GM18498 (cell line): ENCODE data around the gene C1orf198.

Experiments used
- ATAC-seq: cut with Tn5 transposase; IDR thresholded peaks from one replicate; pipeline ENCODE4 v1.9.1; 2021; ENCODE audit warnings: mild to moderate bottlenecking, moderate library complexity; ENCODE audit not compliant: unreplicated experiment

C1orf198 gene, protein sequence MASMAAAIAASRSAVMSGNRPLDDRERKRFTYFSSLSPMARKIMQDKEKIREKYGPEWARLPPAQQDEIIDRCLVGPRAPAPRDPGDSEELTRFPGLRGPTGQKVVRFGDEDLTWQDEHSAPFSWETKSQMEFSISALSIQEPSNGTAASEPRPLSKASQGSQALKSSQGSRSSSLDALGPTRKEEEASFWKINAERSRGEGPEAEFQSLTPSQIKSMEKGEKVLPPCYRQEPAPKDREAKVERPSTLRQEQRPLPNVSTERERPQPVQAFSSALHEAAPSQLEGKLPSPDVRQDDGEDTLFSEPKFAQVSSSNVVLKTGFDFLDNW

DNA sequence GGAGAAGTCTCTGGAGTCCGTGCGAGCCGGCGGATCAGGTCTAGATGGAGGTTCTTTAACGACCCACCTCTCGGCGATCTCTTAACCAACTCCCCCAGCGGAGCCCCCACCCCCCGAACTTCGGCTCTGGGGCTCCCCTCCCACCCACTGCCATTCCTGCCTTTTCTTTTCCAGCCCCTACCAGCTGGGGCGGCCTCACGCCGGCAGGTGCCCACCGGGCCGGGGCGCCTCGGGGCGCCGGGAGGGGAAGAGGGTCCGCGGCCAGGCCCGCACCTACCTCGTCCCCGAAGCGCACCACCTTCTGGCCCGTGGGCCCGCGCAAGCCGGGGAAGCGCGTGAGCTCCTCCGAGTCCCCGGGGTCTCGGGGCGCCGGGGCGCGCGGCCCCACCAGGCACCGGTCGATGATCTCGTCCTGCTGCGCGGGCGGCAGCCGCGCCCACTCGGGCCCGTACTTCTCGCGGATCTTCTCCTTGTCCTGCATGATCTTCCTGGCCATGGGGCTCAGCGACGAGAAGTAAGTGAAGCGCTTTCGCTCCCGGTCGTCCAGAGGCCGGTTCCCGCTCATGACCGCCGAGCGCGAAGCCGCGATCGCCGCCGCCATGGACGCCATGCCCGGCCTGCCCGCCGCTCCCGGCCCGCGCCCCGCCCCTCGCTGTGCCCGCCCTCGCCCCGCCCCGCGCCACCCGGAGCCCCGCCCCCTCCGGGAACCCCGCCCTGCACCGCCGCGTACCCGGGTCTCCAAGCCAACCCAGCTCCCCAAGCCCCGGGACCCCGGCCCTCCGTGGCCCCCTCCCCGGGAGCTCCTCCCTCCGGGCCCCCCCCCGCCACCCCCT lies at the start of gene C1orf198:
C1orf198 (minus strand) TSS at position 619 of the 833 bp plus-strand sequence; CDS start at position 610, 9 bp downstream.
- ATAC-seq, result peak; percentile 91

DNA sequence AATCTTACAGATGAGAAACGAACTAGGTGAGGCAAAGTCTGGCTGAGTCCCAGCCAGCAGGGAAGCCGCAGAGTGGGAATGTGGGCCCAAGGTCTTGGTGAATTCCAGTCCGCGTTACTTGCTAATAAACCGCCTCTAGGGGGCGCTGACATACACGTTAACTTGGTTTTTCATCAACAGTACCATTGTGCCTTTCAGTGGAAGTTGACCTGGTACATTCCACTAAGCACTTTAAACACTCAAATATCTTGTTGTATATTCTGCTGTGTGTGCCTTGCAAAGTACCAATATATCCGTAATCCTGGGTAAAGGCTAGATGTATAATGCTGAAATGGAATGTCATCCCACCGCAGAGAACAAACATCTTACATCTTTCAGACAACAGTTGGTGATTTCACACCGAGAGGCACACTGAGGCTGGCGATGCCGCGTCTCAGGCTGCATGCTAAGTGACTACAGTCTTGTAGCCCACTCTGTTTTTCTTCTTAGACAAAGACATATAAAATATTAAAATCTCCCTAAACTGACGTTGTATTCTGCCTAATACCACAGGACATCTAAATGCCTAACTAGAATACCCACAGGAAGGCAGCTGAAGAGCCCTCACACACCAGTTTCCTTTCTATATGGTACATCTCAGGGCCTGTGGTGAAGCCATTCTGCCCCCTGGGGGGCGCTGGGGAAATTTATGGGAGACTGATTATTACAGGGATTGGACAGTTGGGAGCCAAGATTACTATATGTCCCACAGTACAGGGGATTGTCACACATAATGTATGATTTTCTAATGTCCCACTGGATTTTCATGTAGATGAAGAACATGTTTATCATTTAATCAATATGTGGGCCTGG lies 49.2 kb upstream of the C1orf198 start:
- ATAC-seq, result no peak

DNA sequence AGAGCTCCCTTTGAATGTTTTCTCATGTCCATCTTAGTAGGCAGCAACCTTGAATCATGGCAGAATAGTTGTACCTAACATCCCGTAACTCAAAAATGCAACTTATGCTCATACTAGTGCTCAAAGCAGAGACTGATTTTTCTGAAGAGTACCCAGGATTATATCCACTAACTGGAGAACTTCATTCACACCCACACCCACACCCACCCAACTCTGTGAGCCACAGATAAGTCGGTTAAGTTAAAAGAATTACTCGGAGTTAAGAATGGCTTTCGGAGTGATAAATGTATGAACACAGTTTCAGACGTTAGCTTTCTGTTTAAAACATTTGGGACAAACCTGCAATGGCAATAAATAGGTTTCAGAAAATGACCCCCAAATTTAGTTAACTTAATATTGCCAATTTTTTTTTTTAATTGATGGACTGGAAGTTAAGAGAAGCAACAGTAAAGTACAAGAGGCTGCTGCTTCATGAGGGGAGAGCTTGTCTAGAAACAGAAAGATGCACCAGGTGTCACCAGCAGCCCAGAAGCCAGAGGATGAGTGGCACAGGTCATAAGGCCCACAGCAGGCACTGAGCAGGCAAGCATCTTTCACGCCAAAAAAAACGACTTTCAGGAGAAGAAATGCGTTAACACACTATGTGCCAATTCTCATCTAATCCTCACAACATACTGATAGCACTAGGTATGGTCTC lies 48.4 kb upstream of the C1orf198 start:
- ATAC-seq, result no peak

DNA sequence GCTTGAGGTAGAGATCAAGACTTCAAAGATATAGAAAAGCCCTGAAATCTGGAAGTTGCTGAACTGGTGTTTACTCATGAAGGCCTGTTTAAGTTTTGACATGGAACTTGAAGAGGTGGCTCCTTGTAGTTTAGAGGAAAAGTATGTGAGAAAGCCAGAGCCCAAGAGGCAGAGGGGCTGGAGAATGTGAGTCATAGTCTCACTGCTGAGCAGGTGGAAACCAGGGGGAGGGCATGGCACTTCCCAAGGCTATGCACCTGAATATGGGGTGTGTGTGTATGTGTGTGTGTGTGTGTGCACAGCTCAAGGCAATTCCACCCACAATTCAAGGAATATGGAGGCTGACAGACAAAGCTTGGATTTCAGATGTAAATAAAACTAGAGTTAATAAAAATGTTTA lies 46.8 kb upstream of the C1orf198 start:
- ATAC-seq, result no peak

DNA sequence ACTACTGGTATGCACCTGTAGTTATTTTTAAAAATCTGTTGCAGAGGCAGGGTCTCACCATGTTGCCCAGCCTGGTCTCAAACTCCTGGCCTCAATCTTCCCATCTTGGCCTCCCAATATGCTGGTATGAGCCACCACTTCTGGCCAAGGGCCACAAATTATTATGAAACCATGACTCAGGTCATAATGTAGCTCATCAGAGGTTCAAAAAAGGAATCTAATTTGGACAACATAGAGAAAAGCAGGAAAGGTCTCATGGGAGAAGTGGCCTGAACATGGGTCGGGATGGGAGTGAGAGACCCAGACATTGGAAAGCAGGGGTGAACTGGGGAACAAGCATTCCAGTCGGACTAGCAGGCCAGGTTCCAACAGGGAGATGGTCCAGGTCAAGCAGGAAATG lies 45.2 kb upstream of the C1orf198 start:
- no peak for ATAC-seq

DNA sequence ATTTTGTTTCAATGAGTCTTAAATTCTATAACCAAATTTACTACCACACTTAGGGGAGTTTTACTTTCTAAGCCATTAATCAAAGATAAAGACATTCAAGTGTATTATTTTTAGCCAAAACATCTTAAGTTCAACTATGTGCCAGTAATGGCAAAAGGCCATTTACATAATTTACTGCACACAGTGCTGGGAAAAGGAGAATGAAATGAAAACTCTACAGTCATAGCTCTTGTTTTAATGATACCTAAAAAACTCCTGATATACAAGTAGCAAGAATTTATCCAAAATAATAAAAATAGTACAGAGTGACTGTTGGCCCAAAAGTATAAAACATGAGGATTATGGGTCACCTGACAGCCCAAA lies 42.4 kb upstream of the C1orf198 start:
- no peak for ATAC-seq

DNA sequence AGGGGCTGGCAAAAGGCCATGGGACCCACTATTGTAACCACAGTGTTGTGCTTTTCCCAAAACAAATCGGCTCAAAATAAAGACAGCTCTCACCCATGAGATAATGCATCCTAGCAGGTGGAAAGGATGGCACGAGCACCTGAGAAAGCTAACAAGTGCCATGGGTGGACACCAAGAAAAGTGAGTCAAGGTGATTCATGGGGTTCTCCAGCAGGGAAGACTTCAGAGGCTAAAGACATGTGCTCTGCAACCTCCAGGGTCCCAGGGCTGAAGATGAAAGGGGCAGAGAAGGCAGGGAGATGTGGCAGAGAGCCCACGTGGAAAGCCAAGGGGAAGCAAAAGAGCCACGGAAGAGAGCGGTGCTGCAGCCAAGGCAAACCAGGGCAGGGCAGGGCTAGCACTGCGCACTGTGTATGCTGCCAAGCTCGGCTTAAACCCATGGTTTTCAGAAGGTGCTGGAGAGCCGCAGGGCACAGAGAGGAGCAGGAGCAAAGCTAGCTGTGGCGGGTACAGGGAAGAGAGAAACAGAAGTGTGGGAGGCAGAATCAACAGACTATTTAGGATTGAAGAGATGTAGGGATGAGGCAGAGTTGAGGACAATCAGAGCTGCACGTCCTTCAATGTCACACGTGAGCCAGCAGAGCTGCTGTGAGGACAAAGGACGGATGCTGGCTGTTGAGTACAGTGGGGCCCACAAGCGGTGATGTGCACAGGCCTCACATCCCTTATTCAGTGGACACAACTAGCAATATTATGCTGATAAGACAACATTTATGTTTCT lies 41.8 kb upstream of the C1orf198 start:
- no peak for ATAC-seq

DNA sequence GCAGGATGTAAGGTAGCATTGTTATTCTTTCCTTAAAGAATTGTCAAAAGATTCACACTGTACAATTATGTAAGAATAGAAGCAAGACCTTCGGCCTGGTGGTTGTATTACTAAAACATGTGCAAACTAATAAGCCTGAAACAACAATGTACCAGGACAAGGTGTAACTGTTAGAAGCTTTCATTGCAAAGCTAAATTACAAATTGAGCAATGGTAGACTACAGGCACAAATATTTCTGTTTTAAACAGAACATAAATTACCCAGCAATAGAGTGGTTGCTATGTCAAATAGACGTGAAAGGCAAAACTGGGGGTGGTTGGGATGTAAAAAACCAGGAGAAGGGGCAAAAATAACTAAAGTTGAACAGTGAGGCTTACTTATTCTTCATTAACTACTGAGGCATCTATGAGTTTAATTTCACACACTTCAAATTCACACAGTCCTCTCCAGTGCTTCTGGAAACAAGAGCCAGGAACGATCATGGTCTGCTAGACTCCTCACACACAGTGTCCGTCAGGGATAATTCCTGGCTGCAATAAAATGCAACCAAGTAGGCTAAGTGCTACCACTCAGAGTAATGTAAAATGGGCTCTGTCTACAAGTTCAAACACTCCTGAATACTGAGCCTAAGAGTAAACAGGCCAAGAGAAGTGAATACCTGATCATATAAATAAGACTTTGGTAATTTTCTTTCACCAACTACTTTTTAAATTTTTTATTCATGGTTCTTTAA lies 39.3 kb upstream of the C1orf198 start:
- no peak for ATAC-seq

DNA sequence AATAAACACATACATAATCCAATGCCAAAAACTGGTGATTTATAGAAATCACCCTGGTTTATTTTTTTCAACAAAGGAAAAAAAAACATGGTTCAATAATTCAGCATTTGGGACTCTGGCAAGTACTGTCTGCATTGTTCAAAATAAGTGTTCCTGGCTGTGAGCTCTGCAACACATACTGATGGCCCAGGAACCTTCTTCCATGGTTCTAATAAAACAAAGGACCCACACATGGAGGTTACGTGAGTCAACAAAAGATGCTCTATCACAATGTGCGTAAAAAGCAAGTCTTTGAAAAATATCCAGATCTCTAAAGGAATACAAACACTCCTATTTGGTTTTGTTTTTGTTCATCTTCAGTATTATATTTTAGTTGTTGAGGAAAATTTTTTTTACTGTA lies 37.9 kb upstream of the C1orf198 start:
- no peak for ATAC-seq

DNA sequence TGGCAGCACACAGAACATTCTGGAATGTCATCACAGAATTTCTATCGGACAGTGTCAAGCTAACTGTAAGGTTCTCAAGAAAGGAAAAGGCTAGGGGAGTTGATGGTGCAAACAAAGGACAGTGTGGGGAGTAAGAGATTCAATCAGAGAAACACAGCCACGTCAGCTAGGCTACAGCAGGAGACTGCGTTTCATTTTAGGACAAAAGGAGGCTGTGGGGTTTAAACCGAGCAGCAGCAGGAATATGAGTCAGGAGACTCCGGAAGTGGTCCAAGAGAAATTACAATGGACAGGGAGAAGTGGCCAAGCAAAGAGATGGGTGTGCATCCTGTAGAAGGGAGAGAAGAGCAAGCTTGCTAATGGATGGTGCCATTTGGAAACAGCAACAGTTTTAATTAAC lies 37.4 kb upstream of the C1orf198 start:
- no peak for ATAC-seq

DNA sequence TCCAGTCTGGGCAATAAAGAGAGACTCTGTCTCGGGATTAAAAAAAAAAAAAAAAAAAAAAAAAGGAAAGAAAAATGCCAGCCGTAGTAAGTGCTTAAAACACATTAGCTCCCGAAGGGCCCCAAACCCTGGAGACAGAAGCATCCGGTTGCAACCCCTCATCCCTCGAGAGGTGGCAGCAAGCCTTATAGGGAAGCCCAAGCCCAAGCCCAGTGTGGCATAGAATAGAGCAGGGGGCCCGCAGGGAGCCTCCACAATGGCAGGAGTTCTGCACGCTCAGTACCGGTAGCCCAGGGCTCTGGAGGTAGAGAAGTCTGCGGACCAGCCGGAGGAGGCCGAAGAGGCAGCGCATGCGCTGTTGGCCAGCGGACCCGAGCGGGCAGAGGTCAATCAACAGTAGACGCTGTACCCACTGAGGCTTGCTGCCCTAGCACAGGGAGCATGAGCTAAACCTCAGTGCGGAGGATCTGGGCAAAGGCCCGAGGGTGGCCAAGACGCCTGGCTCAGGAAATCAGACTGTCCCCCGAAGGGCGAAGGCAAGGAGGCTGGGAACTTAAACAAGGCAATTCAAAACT lies 34.1 kb upstream of the C1orf198 start:
- ATAC-seq, result no peak

DNA sequence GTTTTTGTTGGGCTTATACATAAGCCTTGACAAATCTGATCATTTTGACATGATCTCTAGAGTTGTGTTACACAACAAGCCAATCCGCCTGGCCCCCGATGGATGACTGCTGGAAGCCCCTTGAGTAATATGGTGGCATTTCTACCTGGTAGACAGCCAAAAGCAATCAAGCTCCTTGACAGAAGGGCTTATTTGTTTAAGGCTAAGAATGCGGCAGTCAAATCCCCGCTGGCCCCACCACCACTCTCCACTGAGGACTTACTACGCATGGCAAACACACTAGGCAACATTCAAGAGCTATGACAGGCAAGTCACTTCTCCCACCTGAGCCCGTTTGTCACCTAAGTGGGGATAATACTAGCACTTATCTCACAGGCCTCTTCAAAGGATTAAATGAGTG lies 33.4 kb upstream of the C1orf198 start:
- ATAC-seq, result no peak

DNA sequence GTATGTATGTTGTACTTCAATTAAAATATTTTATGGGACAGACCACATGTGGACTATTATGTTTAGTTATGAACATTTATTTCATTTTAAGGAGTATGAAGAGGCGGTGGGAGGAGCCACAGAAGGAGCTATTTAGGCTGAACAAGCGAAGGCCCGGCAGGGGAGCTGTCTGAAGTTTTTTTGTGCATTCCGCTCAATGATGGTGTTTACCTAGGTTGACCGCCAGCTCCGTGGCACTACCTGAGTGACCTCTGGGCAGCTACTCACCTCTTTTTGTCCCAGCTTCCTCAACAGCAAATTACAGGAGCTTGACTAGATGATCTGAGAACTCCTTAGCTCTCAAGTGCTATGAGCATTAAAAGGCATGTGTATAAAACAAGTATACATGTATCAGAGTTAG lies 32.7 kb upstream of the C1orf198 start:
- ATAC-seq, result no peak

DNA sequence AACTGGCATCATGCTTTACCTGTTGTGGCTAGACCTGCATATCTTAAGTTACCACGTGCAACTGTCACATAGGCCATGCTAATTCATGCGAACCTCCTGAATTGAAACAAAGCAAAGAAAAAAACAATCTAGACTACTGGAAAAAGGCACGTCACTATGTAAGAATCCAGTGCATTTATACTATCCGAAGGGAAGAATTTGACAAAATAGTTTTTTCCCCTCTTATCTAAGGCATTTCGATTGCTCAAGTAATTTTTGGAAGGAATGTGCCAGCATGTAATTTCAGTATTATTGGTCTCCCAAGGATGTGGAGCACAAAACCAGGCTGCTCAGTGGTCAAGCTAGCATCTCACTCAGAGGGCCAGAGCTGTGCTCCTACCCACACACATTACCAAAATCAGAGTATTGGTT lies 31.5 kb upstream of the C1orf198 start:
- no peak for ATAC-seq

DNA sequence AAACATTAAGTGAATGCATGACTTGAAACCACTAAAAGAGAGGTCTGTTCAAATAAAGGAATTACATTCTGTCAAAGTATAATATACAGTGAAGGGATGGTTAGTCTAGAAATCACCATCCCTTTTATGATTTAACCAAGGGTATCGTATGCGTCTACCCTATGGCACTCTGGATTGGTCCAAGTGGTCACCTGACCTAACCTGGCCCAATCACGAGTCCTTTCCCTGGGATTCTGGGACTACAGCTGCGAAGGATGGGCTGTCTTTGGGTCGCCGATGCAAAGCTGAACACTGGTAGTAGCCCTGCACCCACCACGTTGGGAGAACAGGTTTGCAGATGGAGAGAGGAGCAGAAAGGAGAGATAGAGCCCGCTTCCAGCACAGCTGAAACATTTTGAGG lies 30.4 kb upstream of the C1orf198 start:
- no peak for ATAC-seq

DNA sequence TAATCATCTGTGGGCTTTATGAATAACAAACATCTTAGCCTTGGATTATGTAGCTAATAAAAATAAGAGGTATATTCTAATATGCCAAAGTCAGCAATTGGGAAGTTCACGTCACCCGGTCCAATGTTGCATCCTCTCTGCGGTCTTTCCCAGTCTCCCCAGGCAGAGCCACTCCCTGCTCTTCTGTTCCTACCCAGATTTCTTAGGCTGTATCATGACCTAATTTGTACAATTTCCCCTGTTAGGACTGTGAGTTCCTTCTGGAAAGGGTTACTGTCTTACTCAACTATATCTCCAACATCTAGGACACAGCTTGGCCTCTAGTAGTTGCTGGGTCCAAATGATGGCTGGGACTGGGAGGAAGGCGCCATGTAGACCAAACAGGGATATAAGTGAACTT lies 29.8 kb upstream of the C1orf198 start:
- ATAC-seq, result no peak

DNA sequence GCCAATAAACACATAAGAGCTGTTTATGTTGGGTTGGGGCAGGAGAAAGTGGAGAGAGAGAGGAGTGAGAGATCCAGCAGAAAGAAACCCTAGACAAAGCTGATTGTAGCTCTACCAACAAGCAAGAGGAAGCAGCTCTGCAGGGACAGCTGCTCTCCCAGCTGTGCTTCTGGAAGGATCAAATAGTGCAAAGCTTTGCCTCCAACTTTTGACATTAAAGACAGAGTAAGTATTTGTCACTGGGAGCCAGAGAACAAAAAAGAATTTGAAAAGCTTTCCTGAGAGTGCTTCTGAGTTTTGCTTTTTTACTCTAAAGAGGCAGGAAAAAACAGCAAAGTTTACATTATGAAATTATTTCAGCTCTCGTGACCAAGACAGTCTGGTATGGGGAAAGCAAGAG lies 28.5 kb upstream of the C1orf198 start:
- ATAC-seq, result no peak

DNA sequence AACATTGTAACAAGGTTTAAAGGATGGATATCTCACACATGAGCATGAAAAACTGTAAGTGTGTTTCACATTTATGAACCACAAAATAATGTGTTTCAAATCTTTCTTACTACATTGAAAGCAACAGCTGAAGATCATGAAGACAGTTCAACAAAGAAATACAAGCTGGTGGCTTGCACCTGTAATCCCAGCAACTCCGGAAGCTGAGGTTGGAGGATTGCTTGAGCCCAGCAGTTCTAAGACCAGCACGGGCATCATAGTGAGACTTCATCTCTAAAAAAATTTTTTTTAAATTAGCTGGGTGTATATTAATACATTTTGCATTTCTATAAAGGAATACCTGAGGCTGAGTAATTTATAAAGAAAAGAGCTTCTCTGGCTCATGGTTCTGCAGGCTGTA lies 27.1 kb upstream of the C1orf198 start:
- ATAC-seq, result no peak

DNA sequence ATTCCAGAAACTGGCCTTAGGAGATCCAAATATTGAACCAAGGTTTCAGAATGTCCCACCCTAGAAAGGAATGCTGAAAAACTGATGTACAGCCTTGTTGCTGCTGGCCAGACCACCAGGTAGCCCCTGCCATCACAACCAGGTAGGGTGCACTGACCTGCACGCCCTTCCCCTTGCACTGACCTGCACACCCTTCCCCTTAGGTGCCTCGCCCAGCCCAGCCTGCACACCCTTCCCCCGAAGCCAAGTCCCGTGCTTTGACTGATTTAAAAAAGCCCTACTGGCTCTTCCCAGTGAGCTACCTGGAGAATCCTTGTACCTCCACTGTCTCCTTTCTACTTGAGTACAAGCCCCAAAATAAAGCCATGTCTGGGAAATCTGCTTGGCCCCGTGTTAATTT lies 26.3 kb upstream of the C1orf198 start:
- no peak for ATAC-seq
